ENCODE measurements around the gene RMND5B.
"Not testable (repeated sequence)": the region's sequence is repeated elsewhere in the genome, so short reads cannot be mapped to it uniquely, and the experiment has no call there.

RMND5B gene

GRCh38 chr5:178130576-178131445 is at the start of gene RMND5B:
RMND5B (plus strand) TSS chr5:178131014; CDS start chr5:178138120, 7,106 bp downstream.
- peak; percentile 50 for DNase-seq (ENCODE audit: low read depth)

DNA sequence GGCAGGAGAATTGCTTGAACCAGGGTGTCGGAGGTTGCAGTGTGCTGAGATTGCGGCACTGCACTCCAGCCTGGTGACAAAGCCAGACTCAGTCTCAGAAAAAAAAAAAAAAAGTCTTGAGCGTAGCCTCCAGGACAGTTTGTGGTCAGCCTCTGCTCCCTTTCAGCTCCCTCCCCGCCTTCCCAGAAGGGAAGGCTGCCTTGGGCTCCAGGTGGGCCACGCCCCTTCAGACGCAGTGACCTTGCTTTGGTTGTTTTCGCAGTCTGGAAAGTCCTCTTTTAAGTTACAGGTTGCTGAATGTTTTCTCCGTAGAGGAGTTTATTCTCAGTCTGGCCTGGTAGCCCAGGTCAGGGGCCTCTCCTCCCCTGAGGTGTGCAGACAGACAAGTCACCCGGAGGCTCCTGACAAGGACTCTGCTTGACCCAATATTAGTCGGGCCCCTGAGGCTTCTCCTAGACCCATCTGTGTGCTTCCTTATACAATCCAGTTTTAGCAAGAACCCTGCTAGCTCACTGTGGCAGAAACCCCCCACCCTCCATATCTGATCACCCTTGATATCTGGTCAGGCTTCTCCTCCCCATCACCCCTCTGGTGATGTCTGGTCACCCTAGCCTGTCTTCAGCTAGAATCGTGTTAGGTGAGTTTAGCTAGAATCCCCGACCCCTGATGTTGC is 49.1 kb upstream of the RMND5B start:
- DNase-seq (ENCODE audit: low read depth) = no peak

- DNase-seq (ENCODE audit: low read depth) = no peak
Measured at GRCh38 chr5:178083922-178084321, 46.9 kb upstream of the RMND5B start.

- no peak for DNase-seq (ENCODE audit: low read depth)
Measured at GRCh38 chr5:178085316-178085715, 45.5 kb upstream of the RMND5B start.

- DNase-seq (ENCODE audit: low read depth) = no peak
Measured at GRCh38 chr5:178086266-178086665, 44.5 kb upstream of the RMND5B start.

- DNase-seq (ENCODE audit: low read depth) = not testable (repeated sequence)
Measured at GRCh38 chr5:178087199-178087598, 43.6 kb upstream of the RMND5B start.

GRCh38 chr5:178090856-178091255 is 40.0 kb upstream of the RMND5B start:
- DNase-seq (ENCODE audit: low read depth) = no peak

DNA sequence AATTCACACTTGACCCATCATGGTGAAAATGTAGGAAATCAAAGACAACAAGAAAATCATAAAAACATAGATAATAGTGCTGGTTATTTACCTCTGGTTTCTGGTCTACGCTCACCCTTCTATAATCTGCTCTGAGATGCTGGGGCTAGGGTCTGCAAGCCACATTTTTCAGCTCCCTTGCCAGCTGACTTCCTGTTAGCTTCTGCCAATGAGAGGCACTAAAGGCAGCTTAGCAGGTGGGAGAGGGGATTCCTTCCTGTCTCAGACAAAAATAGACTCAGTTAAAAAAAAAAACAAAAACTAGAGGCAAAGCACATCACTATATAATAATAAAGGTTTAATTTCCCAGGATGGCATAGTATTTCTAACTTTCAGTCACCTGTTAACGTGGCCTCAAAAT is 37.7 kb upstream of the RMND5B start:
- no peak for DNase-seq (ENCODE audit: low read depth)

DNA sequence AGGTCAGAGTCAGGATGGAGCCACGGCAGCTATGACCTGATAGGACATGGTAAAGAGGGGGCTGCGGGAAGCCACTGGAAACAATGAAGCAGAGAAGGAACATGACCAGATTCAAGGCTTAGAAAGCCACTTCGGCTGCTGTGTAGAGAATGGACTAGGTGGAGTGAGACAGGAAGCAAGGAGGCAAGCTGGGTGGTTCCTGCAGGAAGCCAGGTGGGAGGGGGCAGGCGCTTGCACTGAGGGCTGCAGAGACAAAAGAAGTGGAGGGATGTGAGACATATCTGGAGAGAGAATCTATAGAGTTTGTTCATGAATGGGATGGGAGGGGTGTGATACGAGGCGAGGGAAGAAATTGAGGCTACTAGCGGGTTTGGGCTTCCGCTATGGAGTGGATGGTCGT is 36.5 kb upstream of the RMND5B start:
- no peak for DNase-seq (ENCODE audit: low read depth)

GRCh38 chr5:178098685-178099084 is 32.1 kb upstream of the RMND5B start:
- DNase-seq (ENCODE audit: low read depth) = no peak

GRCh38 chr5:178103612-178104011 is 27.2 kb upstream of the RMND5B start:
- no peak for DNase-seq (ENCODE audit: low read depth)

- DNase-seq (ENCODE audit: low read depth) = no peak
Measured at GRCh38 chr5:178104492-178104891, 26.3 kb upstream of the RMND5B start.

GRCh38 chr5:178106086-178106485 is 24.7 kb upstream of the RMND5B start:
- no peak for DNase-seq (ENCODE audit: low read depth)

GRCh38 chr5:178106556-178107239 is 24.1 kb upstream of the RMND5B start:
- DNase-seq (ENCODE audit: low read depth) = no peak

DNA sequence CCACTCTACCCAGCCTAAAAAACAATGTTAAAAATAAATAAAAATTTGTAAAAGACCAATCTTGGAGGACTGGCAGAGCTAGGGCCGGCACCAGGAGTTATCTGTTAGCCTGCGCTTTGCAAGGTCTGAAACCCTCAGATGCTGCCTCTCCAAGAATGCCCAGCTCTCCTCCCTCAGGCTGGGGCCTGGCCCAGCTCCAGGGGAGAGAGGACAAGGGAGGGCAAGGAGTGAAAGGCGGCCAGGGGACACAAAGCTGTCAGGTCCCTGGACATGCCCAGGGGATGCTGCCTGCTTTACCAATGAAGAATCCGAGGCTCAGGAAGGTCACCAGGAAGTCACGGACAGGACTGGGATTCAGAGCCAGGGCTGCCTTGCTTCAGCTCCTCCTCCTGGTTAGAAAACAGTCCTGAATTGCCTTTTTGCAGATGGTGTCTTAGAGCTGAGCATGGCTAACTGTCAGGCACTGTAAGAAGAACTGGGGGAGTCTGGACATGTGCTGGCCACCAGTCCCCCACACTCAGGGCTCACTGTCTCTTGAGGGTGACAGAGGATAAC is 23.0 kb upstream of the RMND5B start:
- DNase-seq (ENCODE audit: low read depth) = no peak

DNA sequence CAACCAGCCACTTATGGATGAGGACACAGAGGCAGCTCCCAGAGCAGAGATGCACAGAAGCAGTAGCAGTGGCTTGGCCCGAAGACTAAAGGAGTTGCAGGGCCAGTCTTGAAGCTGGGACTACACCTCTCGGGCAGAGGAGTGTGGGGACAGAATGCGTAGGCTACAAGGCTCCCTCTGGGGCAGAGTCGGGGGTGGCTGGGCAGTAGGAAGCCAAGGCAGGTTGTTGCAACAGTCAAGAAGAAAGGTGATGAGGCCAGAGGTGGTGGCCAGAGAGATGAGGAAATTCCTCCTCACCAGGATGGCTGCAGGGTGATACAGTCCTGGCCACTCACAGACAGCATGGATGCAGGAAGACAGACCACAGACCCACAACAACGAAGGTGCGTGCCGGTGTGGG is 22.4 kb upstream of the RMND5B start:
- DNase-seq (ENCODE audit: low read depth) = no peak

DNA sequence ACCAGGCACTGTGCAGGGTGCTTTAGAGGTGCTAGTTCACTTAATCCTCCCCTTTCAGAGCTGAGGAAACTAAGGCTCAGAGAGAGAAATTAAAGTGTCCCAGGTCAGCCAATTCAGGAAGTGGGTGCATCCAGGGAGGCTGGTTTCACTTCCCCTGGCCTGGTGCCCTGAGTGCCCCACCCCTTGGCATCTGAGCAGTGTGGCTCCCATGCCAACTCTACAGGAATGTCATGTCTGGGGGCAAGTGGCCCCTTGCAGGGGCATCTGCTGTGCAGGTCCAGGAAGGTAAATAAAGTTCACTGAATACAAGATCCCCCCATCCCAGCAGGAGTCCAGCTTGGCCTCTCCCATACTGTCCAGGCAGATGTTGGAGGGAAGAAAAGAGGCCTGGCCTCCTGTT is 21.8 kb upstream of the RMND5B start:
- DNase-seq (ENCODE audit: low read depth) = no peak

- DNase-seq (ENCODE audit: low read depth) = no peak
Measured at GRCh38 chr5:178110511-178110910, 20.3 kb upstream of the RMND5B start.

DNA sequence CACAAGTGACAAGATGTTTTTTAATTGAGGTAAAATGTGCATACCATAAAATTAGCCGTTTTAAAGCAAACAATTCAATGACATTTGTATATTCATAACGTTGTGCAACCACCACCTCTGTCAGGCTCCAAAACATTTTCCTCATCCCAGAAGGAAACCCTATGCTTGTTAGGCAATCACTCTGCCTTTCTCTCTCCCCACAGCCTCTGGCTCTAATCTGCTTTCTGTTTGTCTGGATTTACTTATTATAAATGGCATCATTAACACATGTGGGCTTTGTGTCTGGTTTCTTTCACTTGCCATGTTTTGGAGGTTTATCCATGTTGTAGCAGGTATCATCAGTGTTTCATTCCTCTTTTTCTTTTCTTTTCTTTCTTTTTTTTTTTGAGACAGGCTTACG is 18.9 kb upstream of the RMND5B start:
- peak; percentile 96 for DNase-seq (ENCODE audit: low read depth)

DNA sequence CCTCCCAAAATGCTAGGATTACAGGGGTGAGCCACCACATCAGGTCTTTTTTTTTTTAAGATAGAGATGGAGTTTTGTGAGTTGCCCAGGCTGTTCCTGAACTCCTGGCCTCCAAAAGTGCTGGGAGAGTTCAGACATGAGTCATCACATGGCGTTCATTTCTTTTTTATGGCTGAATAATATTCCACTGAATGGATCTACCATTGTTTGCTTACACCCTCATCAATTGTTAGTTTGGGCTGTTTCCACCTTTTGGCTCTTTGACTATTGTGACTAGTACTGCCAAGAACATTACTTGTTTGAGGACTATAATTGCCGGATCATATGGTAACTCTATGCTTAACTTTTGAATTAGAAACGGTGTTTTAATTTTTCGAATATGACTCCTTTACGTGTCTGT is 18.3 kb upstream of the RMND5B start:
- DNase-seq (ENCODE audit: low read depth) = no peak

DNA sequence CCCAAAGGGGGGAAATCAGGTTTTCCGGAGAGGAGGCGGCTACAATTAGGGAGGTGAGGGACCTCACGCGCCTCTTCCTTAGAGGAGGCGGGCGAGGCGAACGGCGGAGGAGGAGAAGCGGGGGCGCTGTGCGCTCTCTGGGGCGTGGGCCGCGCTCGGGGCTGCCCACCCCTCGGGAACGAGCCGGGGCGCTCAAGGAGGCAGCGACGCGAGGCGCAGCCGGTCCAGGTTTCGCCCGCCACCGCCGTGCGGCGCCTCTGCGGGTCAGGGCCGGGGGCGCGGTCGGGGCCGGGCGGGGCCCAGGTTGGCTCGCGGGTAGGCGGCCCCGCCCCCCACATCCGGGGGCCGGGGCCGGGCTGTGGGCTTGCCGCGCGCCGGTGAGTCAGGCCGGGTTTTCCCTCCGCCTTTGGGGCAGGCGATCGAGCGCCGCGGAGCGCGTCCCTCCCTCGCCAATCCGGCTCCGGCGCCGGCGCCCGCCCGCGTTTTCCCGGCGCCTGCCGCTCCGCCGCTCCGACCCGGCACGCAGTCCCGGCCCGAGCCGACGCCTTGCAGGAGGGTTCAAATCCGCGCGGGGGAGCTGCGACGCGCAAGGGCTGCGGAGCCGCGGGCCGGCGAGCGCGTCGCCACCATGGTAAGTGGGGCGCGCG is 17.6 kb upstream of the RMND5B start, which contains the start of gene N4BP3:
Gene N4BP3 (plus strand): TSS at position 392 of the 647 bp plus-strand sequence. CDS start 6,052 bp downstream, outside the sequence.
- DNase-seq (ENCODE audit: low read depth) = peak; percentile 56

DNA sequence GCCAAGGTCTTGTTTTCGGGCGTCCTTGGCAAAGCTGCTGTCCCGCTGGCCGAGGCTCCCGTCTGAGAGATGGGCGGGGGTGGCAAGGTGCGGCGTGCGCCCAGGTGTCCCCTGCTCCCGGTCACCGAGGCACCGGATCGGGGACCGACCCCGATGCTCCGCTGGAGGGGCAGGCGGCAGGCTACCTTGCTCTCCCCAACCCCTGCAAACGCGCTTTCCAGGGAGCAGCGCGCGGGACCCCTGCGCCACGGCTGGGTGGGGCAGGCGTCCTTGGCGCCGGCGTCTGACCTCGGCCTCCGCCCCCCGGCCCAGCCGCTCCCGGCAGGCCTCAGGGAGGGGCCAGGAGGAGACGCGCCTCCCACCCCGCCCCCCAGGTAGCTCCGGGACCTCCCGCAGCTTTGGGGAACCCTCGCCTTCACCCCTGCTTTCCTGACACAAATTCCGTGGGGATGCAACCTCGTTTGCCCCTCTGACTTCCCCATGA is 16.9 kb upstream of the RMND5B start:
- no peak for DNase-seq (ENCODE audit: low read depth)
